Measurements from ENCODE around the gene ENGASE.
"Not testable (repeated sequence)": the region's sequence is repeated elsewhere in the genome, so short reads cannot be mapped to it uniquely, and the experiment has no call there.

Gene ENGASE
- total RNA-seq = 87.7 to 100 (median 98.7) reads per million in 3 donors

- DNase-seq = peak; percentile 84 to 88 (median 88)
- Histone ChIP-seq H3K9me3 (ENCODE audit: control insufficient read depth, low read length) (no peaks in the 10 kb centered on the region), H3K4me3 (ENCODE audit: insufficient read depth, low read depth, low read length, poor library complexity, severe bottlenecking) (peak within 1 kb of the TSS; percentile 89), H3K36me3 (ENCODE audit: control insufficient read depth, insufficient read depth, low read length) (peaks cover 16% of the 10 kb centered on the region), H3K4me1 (ENCODE audit: control insufficient read depth, insufficient read depth, low read length, poor library complexity, severe bottlenecking) (peaks cover 8% of the 10 kb centered on the region), H3K27me3 (replicated peaks; ENCODE audit: control insufficient read depth, insufficient read depth, low read length, poor library complexity, severe bottlenecking) (no peaks in the 10 kb centered on the region), H3K27ac (ENCODE audit: insufficient read depth, low read length, poor library complexity, severe bottlenecking) (peak within 1 kb of the TSS; percentile 63)
Observed at GRCh38 chr17:79074649-79075445, at the start of gene ENGASE. TSS of gene ENGASE (plus strand) at chr17:79074824. CDS start at chr17:79074945, 121 bp downstream.

GRCh38 chr17:79024901-79025737 lies 49.5 kb upstream of the ENGASE start:
- Histone ChIP-seq H3K4me1 (ENCODE audit: control insufficient read depth, insufficient read depth, low read length, poor library complexity, severe bottlenecking) (peaks cover 13% of the 10 kb centered on the region), H3K36me3 (ENCODE audit: control insufficient read depth, insufficient read depth, low read length) (no peaks in the 10 kb centered on the region), H3K27ac (ENCODE audit: insufficient read depth, low read length, poor library complexity, severe bottlenecking) (no peak overlapping the region), H3K9me3 (ENCODE audit: control insufficient read depth, low read length) (no peaks in the 10 kb centered on the region), H3K4me3 (ENCODE audit: insufficient read depth, low read depth, low read length, poor library complexity, severe bottlenecking) (peak overlapping the region; percentile 67), H3K27me3 (replicated peaks; ENCODE audit: control insufficient read depth, insufficient read depth, low read length, poor library complexity, severe bottlenecking) (peaks cover 10% of the 10 kb centered on the region)
- DNase-seq = no peak

- Histone ChIP-seq H3K4me1 (ENCODE audit: control insufficient read depth, insufficient read depth, low read length, poor library complexity, severe bottlenecking) (peaks cover 13% of the 10 kb centered on the region), H3K36me3 (ENCODE audit: control insufficient read depth, insufficient read depth, low read length) (no peaks in the 10 kb centered on the region), H3K27me3 (replicated peaks; ENCODE audit: control insufficient read depth, insufficient read depth, low read length, poor library complexity, severe bottlenecking) (peaks cover 10% of the 10 kb centered on the region), H3K4me3 (ENCODE audit: insufficient read depth, low read depth, low read length, poor library complexity, severe bottlenecking) (no peak overlapping the region), H3K9me3 (ENCODE audit: control insufficient read depth, low read length) (no peaks in the 10 kb centered on the region), H3K27ac (ENCODE audit: insufficient read depth, low read length, poor library complexity, severe bottlenecking) (no peak overlapping the region)
- no peak for DNase-seq
Observed at GRCh38 chr17:79026376-79027273, 48.0 kb upstream of the ENGASE start.

GRCh38 chr17:79027274-79027924 lies 47.2 kb upstream of the ENGASE start:
- no peak for DNase-seq
- H3K36me3 ChIP-seq (ENCODE audit: control insufficient read depth, insufficient read depth, low read length) = no peaks in the 10 kb centered on the region
- H3K4me1 ChIP-seq (ENCODE audit: control insufficient read depth, insufficient read depth, low read length, poor library complexity, severe bottlenecking) = peaks cover 13% of the 10 kb centered on the region
- H3K27me3 ChIP-seq (replicated peaks; ENCODE audit: control insufficient read depth, insufficient read depth, low read length, poor library complexity, severe bottlenecking) = peaks cover 10% of the 10 kb centered on the region
- no peak overlapping the region for H3K4me3 ChIP-seq (ENCODE audit: insufficient read depth, low read depth, low read length, poor library complexity, severe bottlenecking)
- no peak overlapping the region for H3K27ac ChIP-seq (ENCODE audit: insufficient read depth, low read length, poor library complexity, severe bottlenecking)
- no peaks in the 10 kb centered on the region for H3K9me3 ChIP-seq (ENCODE audit: control insufficient read depth, low read length)

- H3K27me3 ChIP-seq (replicated peaks; ENCODE audit: control insufficient read depth, insufficient read depth, low read length, poor library complexity, severe bottlenecking) = peaks cover 10% of the 10 kb centered on the region
Observed at GRCh38 chr17:79027925-79028491, 46.6 kb upstream of the ENGASE start.

GRCh38 chr17:79028496-79029326 lies 45.9 kb upstream of the ENGASE start:
- no peak overlapping the region for H3K27ac ChIP-seq (ENCODE audit: insufficient read depth, low read length, poor library complexity, severe bottlenecking)
- H3K9me3 ChIP-seq (ENCODE audit: control insufficient read depth, low read length) = no peaks in the 10 kb centered on the region
- H3K27me3 ChIP-seq (replicated peaks; ENCODE audit: control insufficient read depth, insufficient read depth, low read length, poor library complexity, severe bottlenecking) = peaks cover 10% of the 10 kb centered on the region
- H3K4me3 ChIP-seq (ENCODE audit: insufficient read depth, low read depth, low read length, poor library complexity, severe bottlenecking) = no peak overlapping the region
- H3K4me1 ChIP-seq (ENCODE audit: control insufficient read depth, insufficient read depth, low read length, poor library complexity, severe bottlenecking) = peaks cover 12% of the 10 kb centered on the region
- no peak for DNase-seq
- H3K36me3 ChIP-seq (ENCODE audit: control insufficient read depth, insufficient read depth, low read length) = no peaks in the 10 kb centered on the region

More at GRCh38 chr17:79027925-79028491, 46.6 kb upstream of the ENGASE start:
- no peaks in the 10 kb centered on the region for H3K9me3 ChIP-seq (ENCODE audit: control insufficient read depth, low read length)
- no peaks in the 10 kb centered on the region for H3K36me3 ChIP-seq (ENCODE audit: control insufficient read depth, insufficient read depth, low read length)
- H3K27ac ChIP-seq (ENCODE audit: insufficient read depth, low read length, poor library complexity, severe bottlenecking) = no peak overlapping the region
- DNase-seq = no peak
- H3K4me3 ChIP-seq (ENCODE audit: insufficient read depth, low read depth, low read length, poor library complexity, severe bottlenecking) = no peak overlapping the region
- peaks cover 13% of the 10 kb centered on the region for H3K4me1 ChIP-seq (ENCODE audit: control insufficient read depth, insufficient read depth, low read length, poor library complexity, severe bottlenecking)

GRCh38 chr17:79029327-79030009 lies 45.2 kb upstream of the ENGASE start:
- Histone ChIP-seq H3K4me3 (ENCODE audit: insufficient read depth, low read depth, low read length, poor library complexity, severe bottlenecking) (no peak overlapping the region), H3K27me3 (replicated peaks; ENCODE audit: control insufficient read depth, insufficient read depth, low read length, poor library complexity, severe bottlenecking) (peaks cover 10% of the 10 kb centered on the region), H3K27ac (ENCODE audit: insufficient read depth, low read length, poor library complexity, severe bottlenecking) (no peak overlapping the region), H3K4me1 (ENCODE audit: control insufficient read depth, insufficient read depth, low read length, poor library complexity, severe bottlenecking) (peaks cover 5% of the 10 kb centered on the region), H3K36me3 (ENCODE audit: control insufficient read depth, insufficient read depth, low read length) (no peaks in the 10 kb centered on the region), H3K9me3 (ENCODE audit: control insufficient read depth, low read length) (no peaks in the 10 kb centered on the region)
- DNase-seq = no peak

GRCh38 chr17:79030636-79031035 lies 44.0 kb upstream of the ENGASE start:
- H3K27me3 ChIP-seq (replicated peaks; ENCODE audit: control insufficient read depth, insufficient read depth, low read length, poor library complexity, severe bottlenecking); H3K4me1 ChIP-seq (ENCODE audit: control insufficient read depth, insufficient read depth, low read length, poor library complexity, severe bottlenecking): not testable (repeated sequence)

More at GRCh38 chr17:79030636-79031035, 44.0 kb upstream of the ENGASE start:
- not testable (repeated sequence) for H3K9me3 ChIP-seq (ENCODE audit: control insufficient read depth, low read length); H3K36me3 ChIP-seq (ENCODE audit: control insufficient read depth, insufficient read depth, low read length); DNase-seq; H3K27ac ChIP-seq (ENCODE audit: insufficient read depth, low read length, poor library complexity, severe bottlenecking); H3K4me3 ChIP-seq (ENCODE audit: insufficient read depth, low read depth, low read length, poor library complexity, severe bottlenecking)
